Ovary (tissue), 9 donors: ENCODE results near the gene TAF1A. TPM values are rescaled to one million over a fixed set of nuclear protein-coding genes. Genes with fewer than 3 reads are reported as not detected.

Source experiments
- DNase-seq, 5 donors: peaks; one replicate each; pipeline ENCODE4 v3.0.0-alpha.2; 2019 to 2020
- H3K27ac ChIP-seq, 2 donors: fragments of 200-600 bp; one replicate each; pipeline versions ENCODE4 v1.5.1 to v1.8.0; 2019 to 2022
- H3K27me3 ChIP-seq: fragments of 200-600 bp; one replicate; pipeline ENCODE4 v1.8.0; 2022
- H3K36me3 ChIP-seq: fragments of 200-600 bp; sonication (generic); one replicate; pipeline ENCODE4 v1.5.1; 2019
- H3K4me1 ChIP-seq: one replicate; pipeline ENCODE4 v1.8.1; 2013; ENCODE audit warnings: mild to moderate bottlenecking, moderate library complexity; ENCODE audit not compliant: insufficient read depth
- H3K4me3 ChIP-seq: fragments of 200-600 bp; sonication (generic); one replicate; pipeline ENCODE4 v1.5.1; 2017
- H3K9me3 ChIP-seq, 2 donors: fragments of 200-600 bp in 1 of 2; sonication (generic) in 1 of 2; one replicate each; pipeline versions ENCODE4 v1.5.1 to v1.8.1; 2013 to 2019; ENCODE audit warnings: mild to moderate bottlenecking in 1 of 2, moderate library complexity in 1 of 2
- EP300 ChIP-seq: sonication (generic); formaldehyde crosslinking; IDR thresholded peaks from one replicate; pipeline ENCODE4 v1.6.1; 2017; ENCODE audit warnings: antibody characterized with exemption
- POLR2A ChIP-seq: fragments of 450-650 bp; IDR thresholded peaks from one replicate; pipeline ENCODE4 v1.6.1; 2017; ENCODE audit warnings: antibody characterized with exemption, mild to moderate bottlenecking, moderate library complexity
- WGBS, 3 donors: extraction: QIAGEN DNeasy Blood & Tissue Kit in 1 of 3; methylation state at CpG; one replicate each; pipeline versions ENCODE4 v1.1.5 to v1.1.7; 2013 to 2017; 5-methylcytosine and 5-hydroxymethylcytosine counted together
- intact Hi-C, 4 donors: fragments of 100-400 bp; cut with DNase I; formaldehyde crosslinking; loops; one replicate each; pipeline versions ENCODE4 v1.11.0 to v1.15.1; 2022 to 2023
- polyA plus RNA-seq, 2 donors: library from polyadenylated mRNA; stranded (reverse); fragments of 200-250 nt in 1 of 2; fragments of 350-450 nt in 1 of 2; fragmentation: Illumina TruSeq in 1 of 2; extraction: RNeasy Lipid Tissue Mini Kit (QIAGEN cat#74804) in 1 of 2; gene quantifications; one replicate each; pipeline ENCODE4 v1.2.3, GENCODE V29; 2013 to 2014
- total RNA-seq, 7 donors: library from RNA; depleted of rRNA in 2 of 7; stranded (reverse); fragments of >200 nt in 2 of 7; fragmentation: NEBNext Ultra II Directional in 3 of 7; extraction: Animal tissue kit (Norgen Biotek cat#: 25700) in 3 of 7; gene quantifications; one replicate each; pipeline versions ENCODE4 v1.1.0 to v1.2.4, GENCODE V29; 2016 to 2023
- TF ChIP-seq, protein P1 (sequence below), 3 donors: fragments of 450-650 bp in 2 of 3; fragments of 200-600 bp in 1 of 3; IDR thresholded peaks; one replicate each; pipeline versions ENCODE4 v1.5.1 to v1.8.0; 2016 to 2022; ENCODE audit warnings: antibody characterized with exemption in 3 of 3, mild to moderate bottlenecking in 1 of 3
- donor health status: DM: no; HTN: no; CAD: no; lungs with moderate emphysema.
- donor health status: DM: no; HTN: no; CAD: no.
- donor health status: Bipolar disorder and iron deficiency.
- donor health status: DM: yes; HTN: yes; CAD: no.
- donor health status: DM: no; HTN: no; CAD: no.
- donor health status: DM: yes; HTN: yes; CAD: no.

The TAF1A gene
- total and polyA plus RNA-seq, 9 donors, result 4.2 to 15.7 (median 9.3) TPM

DNA sequence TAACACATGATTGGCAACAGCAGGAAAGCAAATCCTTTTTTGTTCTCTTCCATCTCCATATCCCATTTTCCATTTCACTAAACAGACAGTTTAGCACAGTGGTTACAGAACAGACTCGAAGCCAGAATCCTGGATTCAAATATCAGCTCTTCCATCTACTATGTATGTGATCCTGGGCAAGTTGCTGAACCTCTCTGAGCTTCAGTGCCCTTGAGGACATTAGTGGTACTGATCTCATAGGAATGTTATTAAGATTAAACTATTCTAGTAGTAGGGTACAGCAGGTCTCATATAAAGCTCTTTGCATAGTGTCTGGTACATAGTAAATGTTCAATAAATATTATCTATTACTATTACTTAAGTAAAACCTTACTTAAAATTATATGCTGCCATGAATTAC is 28.1 kb downstream of the TAF1A start:
- Histone ChIP-seq H3K27ac (no peak overlapping the region), H3K4me1 (no peaks in the 10 kb centered on the region), H3K36me3 (no peaks in the 10 kb centered on the region), H3K27me3 (no peaks in the 10 kb centered on the region), H3K4me3 (no peak overlapping the region), H3K9me3 (no peaks in the 10 kb centered on the region)
- WGBS, 3 donors, result 95 to 100% (median 97%) methylated on average over 1 of the region's 1 CpG
- no peak for DNase-seq
- no peak for TF ChIP-seq EP300
- TF ChIP-seq POLR2A, result no peak
- intact Hi-C loops, result no loop called here

DNA sequence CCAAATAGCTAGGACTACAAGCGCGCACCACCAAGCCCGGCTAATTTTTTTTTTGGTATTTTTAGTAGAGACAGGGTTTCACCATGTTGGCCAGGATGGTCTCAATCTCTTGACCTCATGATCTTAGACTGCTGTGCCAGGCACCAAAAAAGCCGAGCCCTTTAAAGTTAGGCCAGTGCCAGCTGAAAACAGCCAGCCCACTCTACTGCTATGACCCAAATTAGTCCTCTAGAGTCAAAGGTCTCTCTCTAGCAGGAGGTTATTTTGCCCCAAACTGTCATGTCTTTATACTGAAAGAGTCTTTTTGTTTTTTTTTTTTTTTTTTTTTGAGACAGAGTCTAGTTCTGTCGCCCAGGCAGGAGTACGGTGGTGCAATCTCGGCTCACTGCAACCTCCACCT is 32.2 kb downstream of the TAF1A start:
- Histone ChIP-seq H3K9me3 (no peaks in the 10 kb centered on the region), H3K27ac (no peak overlapping the region), H3K27me3 (no peaks in the 10 kb centered on the region), H3K4me1 (no peaks in the 10 kb centered on the region), H3K4me3 (no peak overlapping the region), H3K36me3 (no peaks in the 10 kb centered on the region)
- intact Hi-C loops, result no loop called here
- 82 to 97% (median 92%) methylated on average over 7 of the region's 7 CpGs for WGBS, 3 donors
- no peak for DNase-seq
- TF ChIP-seq, protein P1, sequence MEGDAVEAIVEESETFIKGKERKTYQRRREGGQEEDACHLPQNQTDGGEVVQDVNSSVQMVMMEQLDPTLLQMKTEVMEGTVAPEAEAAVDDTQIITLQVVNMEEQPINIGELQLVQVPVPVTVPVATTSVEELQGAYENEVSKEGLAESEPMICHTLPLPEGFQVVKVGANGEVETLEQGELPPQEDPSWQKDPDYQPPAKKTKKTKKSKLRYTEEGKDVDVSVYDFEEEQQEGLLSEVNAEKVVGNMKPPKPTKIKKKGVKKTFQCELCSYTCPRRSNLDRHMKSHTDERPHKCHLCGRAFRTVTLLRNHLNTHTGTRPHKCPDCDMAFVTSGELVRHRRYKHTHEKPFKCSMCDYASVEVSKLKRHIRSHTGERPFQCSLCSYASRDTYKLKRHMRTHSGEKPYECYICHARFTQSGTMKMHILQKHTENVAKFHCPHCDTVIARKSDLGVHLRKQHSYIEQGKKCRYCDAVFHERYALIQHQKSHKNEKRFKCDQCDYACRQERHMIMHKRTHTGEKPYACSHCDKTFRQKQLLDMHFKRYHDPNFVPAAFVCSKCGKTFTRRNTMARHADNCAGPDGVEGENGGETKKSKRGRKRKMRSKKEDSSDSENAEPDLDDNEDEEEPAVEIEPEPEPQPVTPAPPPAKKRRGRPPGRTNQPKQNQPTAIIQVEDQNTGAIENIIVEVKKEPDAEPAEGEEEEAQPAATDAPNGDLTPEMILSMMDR (IDR thresholded peaks at IDR 0.05), result no peak
- TF ChIP-seq EP300, result no peak
- no peak for TF ChIP-seq POLR2A

DNA sequence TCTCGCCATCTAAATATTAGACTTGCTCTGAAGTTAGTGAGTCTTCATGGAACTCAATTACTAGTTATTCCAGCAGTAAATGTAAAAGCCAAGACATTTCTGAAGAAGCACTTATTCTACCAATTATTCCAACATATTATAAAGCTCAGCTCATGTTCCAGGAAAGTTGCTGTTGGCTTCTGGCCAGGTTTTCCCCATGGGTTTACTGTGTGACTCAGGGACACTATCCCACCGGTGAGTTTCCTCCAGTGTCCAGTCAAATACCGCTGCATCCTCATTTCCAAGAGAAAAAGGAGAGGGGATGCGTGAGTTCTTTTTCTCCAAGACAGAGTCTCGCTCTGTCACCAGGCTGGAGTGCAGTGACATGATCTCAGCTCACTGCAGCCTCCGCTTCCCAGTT is 32.6 kb downstream of the TAF1A start:
- H3K4me1 ChIP-seq, result no peaks in the 10 kb centered on the region
- DNase-seq, result no peak
- no peak overlapping the region for H3K4me3 ChIP-seq
- intact Hi-C loops, result no loop called here
- H3K36me3 ChIP-seq, result no peaks in the 10 kb centered on the region
- no peak overlapping the region for H3K27ac ChIP-seq
- no peak for TF ChIP-seq POLR2A
- TF ChIP-seq EP300, result no peak
- TF ChIP-seq, protein P1 (IDR thresholded peaks at IDR 0.05), result no peak
- 76 to 77% (median 77%) methylated on average over 6 of the region's 6 CpGs for WGBS, 3 donors
- H3K9me3 ChIP-seq, result no peaks in the 10 kb centered on the region
- H3K27me3 ChIP-seq, result no peaks in the 10 kb centered on the region

DNA sequence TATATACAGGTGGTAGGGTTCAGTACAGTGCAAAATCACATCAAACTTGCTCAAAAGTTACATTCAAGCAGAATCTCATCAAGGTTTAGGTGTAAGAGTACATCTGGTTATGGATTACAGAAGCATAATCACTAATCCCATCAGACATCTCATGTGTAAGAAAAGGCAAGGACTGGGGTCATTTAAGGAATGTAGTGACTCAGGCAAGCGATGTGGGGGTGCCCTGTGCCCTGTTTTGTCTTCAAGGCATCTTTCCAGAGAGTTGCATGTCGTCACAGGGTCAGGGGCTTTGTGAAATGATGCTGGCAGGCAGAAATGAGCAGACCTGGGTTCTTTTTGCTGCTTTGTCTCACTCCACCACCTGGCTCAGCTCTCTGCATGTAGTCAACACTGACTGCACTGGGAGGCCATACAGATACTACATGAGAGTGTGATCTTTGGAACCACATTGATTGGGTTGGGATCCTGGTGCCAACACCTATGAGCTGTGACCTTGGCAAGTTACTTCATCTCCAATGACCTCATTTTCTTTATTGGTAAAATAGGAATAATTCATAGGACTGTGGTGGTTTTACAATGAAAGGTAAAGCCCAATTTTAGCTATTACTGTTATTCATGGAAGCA is 33.6 kb downstream of the TAF1A start:
- DNase-seq, result no peak
- no peaks in the 10 kb centered on the region for H3K9me3 ChIP-seq
- no peaks in the 10 kb centered on the region for H3K27me3 ChIP-seq
- intact Hi-C loops, result no loop called here
- TF ChIP-seq, protein P1 (IDR thresholded peaks at IDR 0.05), result no peak
- no peak for TF ChIP-seq POLR2A
- TF ChIP-seq EP300, result no peak
- 85 to 93% (median 88%) methylated on average over 2 of the region's 2 CpGs for WGBS, 3 donors
- H3K27ac ChIP-seq, result no peak overlapping the region
- no peaks in the 10 kb centered on the region for H3K36me3 ChIP-seq
- H3K4me1 ChIP-seq, result no peaks in the 10 kb centered on the region
- H3K4me3 ChIP-seq, result no peak overlapping the region

DNA sequence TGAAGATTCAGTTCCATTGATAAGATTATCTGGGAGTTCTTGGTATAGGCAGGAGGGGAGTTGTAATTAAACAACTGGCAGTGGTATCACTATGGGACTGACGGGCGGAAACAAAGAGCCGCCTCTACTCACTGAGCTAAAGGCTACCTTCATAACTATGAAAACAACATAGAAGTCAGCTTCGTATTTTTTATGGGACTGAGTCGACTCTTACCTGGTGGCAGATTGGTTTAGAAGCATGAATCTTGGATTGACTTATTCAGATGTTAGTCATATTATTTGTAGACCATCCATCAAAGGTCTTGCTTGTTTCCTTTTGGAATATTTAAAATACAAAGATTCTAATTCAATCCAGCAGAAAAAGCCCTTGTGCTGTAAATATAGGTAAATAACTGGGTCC is 35.6 kb downstream of the TAF1A start:
- intact Hi-C loops, result no loop called here
- WGBS, 3 donors, result 90 to 96% (median 92%) methylated on average over 5 of the region's 5 CpGs

More for the DNA sequence above, 35.6 kb downstream of the TAF1A start:
- Histone ChIP-seq H3K27me3 (no peaks in the 10 kb centered on the region), H3K4me1 (no peaks in the 10 kb centered on the region), H3K27ac (no peak overlapping the region), H3K36me3 (no peaks in the 10 kb centered on the region), H3K4me3 (no peak overlapping the region), H3K9me3 (no peaks in the 10 kb centered on the region)
- TF ChIP-seq EP300 (no peak), POLR2A (no peak)
- TF ChIP-seq, protein P1 (IDR thresholded peaks at IDR 0.05), result no peak
- DNase-seq, result no peak
